Liver (tissue), 9 donors: ENCODE data around the gene NRIP1. TPM values are rescaled to one million over a fixed set of nuclear protein-coding genes. Genes with fewer than 3 reads are reported as not detected.

ENCODE experiments used
- DNase-seq: peaks from one replicate; pipeline ENCODE4 v3.0.0-alpha.2; 2017; ENCODE audit warnings: low spot score
- H3K27ac ChIP-seq, 2 donors: one replicate each; pipeline ENCODE4 v1.7.0; 2013; ENCODE audit warnings: inconsistent platforms in 2 of 2, low read length in 2 of 2, control low read depth in 1 of 2, low read depth in 1 of 2, mild to moderate bottlenecking in 1 of 2
- H3K27me3 ChIP-seq, 4 donors: one replicate each; pipeline versions ENCODE4 v1.6.1 to v1.7.0; 2013; ENCODE audit warnings: low read length in 3 of 4, inconsistent platforms in 1 of 4, mild to moderate bottlenecking in 1 of 4, moderate library complexity in 1 of 4; ENCODE audit not compliant: control insufficient read depth in 4 of 4, insufficient read depth in 4 of 4
- H3K36me3 ChIP-seq, 4 donors: one replicate each; pipeline versions ENCODE4 v1.6.1 to v1.7.0; 2013; ENCODE audit warnings: low read length in 3 of 4, mild to moderate bottlenecking in 3 of 4, low read depth in 1 of 4, moderate library complexity in 1 of 4; ENCODE audit not compliant: control insufficient read depth in 4 of 4, insufficient read depth in 3 of 4
- H3K4me1 ChIP-seq, 4 donors: one replicate each; pipeline versions ENCODE4 v1.6.1 to v1.7.0; 2013; ENCODE audit warnings: low read length in 3 of 4, mild to moderate bottlenecking in 3 of 4, moderate library complexity in 1 of 4; ENCODE audit not compliant: control insufficient read depth in 4 of 4, insufficient read depth in 4 of 4
- H3K4me3 ChIP-seq, 3 donors: one replicate each; pipeline versions ENCODE4 v1.6.1 to v1.7.0; 2013; ENCODE audit warnings: low read length in 3 of 3, control low read depth in 1 of 3, low read depth in 1 of 3, mild to moderate bottlenecking in 1 of 3
- H3K9ac ChIP-seq, 2 donors: one replicate each; pipeline ENCODE4 v1.7.0; 2013; ENCODE audit warnings: low read length in 2 of 2, mild to moderate bottlenecking in 2 of 2, moderate library complexity in 2 of 2, control low read depth in 1 of 2, low read depth in 1 of 2
- H3K9me3 ChIP-seq, 4 donors: one replicate each; pipeline versions ENCODE4 v1.6.1 to v1.7.0; 2013; ENCODE audit warnings: low read length in 3 of 4; ENCODE audit not compliant: control insufficient read depth in 4 of 4
- ATF3 ChIP-seq: IDR thresholded peaks from 2 replicates; pipeline ENCODE4 v1.6.1; 2016; ENCODE audit warnings: antibody characterized with exemption
- CTCF ChIP-seq: fragments of 150-350 bp; IDR thresholded peaks from 2 replicates; pipeline ENCODE4 v1.5.1; 2017; ENCODE audit warnings: improper control_type of control experiment, low read depth, low read length; ENCODE audit not compliant: missing input control
- EGR1 ChIP-seq, 2 donors: IDR thresholded peaks; 2 replicates each; pipeline ENCODE4 v1.6.1; 2016 to 2018; ENCODE audit warnings: antibody characterized with exemption in 2 of 2, low read depth in 2 of 2
- FOXA1 ChIP-seq: IDR thresholded peaks from 2 replicates; pipeline ENCODE4 v1.6.1; 2016; ENCODE audit warnings: antibody characterized with exemption
- FOXA2 ChIP-seq: IDR thresholded peaks from 2 replicates; pipeline ENCODE4 v1.6.1; 2016; ENCODE audit warnings: antibody characterized with exemption
- GABPA ChIP-seq, 2 donors: IDR thresholded peaks in 1 of 2; conservative IDR thresholded peaks in 1 of 2; 2 replicates each; pipeline ENCODE4 v1.6.1; 2016; ENCODE audit warnings: antibody characterized with exemption in 2 of 2, mild to moderate bottlenecking in 1 of 2, moderate library complexity in 1 of 2
- HNF4A ChIP-seq, 2 donors: conservative IDR thresholded peaks; 2 replicates each; pipeline ENCODE4 v1.6.1; 2016; ENCODE audit warnings: antibody characterized with exemption in 2 of 2, mild to moderate bottlenecking in 2 of 2
- HNF4G ChIP-seq: IDR thresholded peaks from 2 replicates; pipeline ENCODE4 v1.6.1; 2016; ENCODE audit warnings: antibody characterized with exemption
- JUND ChIP-seq, 2 donors: IDR thresholded peaks; 2 replicates each; pipeline ENCODE4 v1.6.1; 2016; ENCODE audit warnings: antibody characterized with exemption in 2 of 2
- NR2F2 ChIP-seq: IDR thresholded peaks from 2 replicates; pipeline ENCODE4 v1.6.1; 2016; ENCODE audit warnings: antibody characterized with exemption
- RAD21 ChIP-seq, 2 donors: IDR thresholded peaks; 2 replicates each; pipeline ENCODE4 v1.6.1; 2016; ENCODE audit warnings: antibody characterized with exemption in 2 of 2, mild to moderate bottlenecking in 2 of 2
- REST ChIP-seq: IDR thresholded peaks from 2 replicates; pipeline ENCODE4 v1.6.1; 2016; ENCODE audit warnings: antibody characterized with exemption, mild to moderate bottlenecking
- RXRA ChIP-seq, 2 donors: IDR thresholded peaks; 2 replicates each; pipeline ENCODE4 v1.6.1; 2017 to 2018; ENCODE audit warnings: antibody characterized with exemption in 2 of 2, mild to moderate bottlenecking in 1 of 2
- TAF1 ChIP-seq: conservative IDR thresholded peaks from 2 replicates; pipeline ENCODE4 v1.6.1; 2016; ENCODE audit warnings: antibody characterized with exemption, mild to moderate bottlenecking
- YY1 ChIP-seq: IDR thresholded peaks from 2 replicates; pipeline ENCODE4 v1.6.1; 2016; ENCODE audit warnings: antibody characterized with exemption, mild to moderate bottlenecking
- ZBTB33 ChIP-seq: IDR thresholded peaks from 2 replicates; pipeline ENCODE4 v1.6.1; 2016; ENCODE audit warnings: antibody characterized with exemption
- WGBS: extraction: QIAGEN DNeasy Blood & Tissue Kit; methylation state at CpG from one replicate; pipeline ENCODE4 v1.1.7; 2013; 5-methylcytosine and 5-hydroxymethylcytosine counted together
- polyA plus RNA-seq, 2 donors: library from polyadenylated mRNA; stranded (reverse) in 1 of 2; unstranded in 1 of 2; fragments of 200-250 nt in 1 of 2; fragments of >200 nt in 1 of 2; fragmentation: Nextera tagmentation in 1 of 2; extraction: Ambion mirVana in 1 of 2; gene quantifications; one replicate each; pipeline versions ENCODE4 v1.2.1 to v1.2.3, GENCODE V29; 2013 to 2015
- total RNA-seq, 2 donors: library from RNA; depleted of rRNA; stranded (reverse); fragments of >200 nt; gene quantifications; one replicate each; pipeline ENCODE4 v1.2.3, GENCODE V29; 2014
- donor health status: healthy.
- donor health status: healthy.
- donor health status: healthy.
- donor health status: healthy.
- donor health status: healthy.

The NRIP1 gene
- total and polyA plus RNA-seq, 4 donors = 3.8 to 28.4 (median 12.6) TPM

- H3K36me3 ChIP-seq = no peaks in the 10 kb centered on the region
- no peaks in the 10 kb centered on the region for H3K27me3 ChIP-seq
- no peaks in the 10 kb centered on the region for H3K9me3 ChIP-seq
- 90% methylated on average over 10 of the region's 10 CpGs for WGBS
- peaks cover 0 to 2% (median 0%) of the 10 kb centered on the region in 4 donors for H3K4me1 ChIP-seq
- no peak overlapping the region for H3K4me3 ChIP-seq
- DNase-seq = no peak
- no peak overlapping the region for H3K9ac ChIP-seq
- no peak for TF ChIP-seq FOXA1
- no peak for TF ChIP-seq YY1
- no peak for TF ChIP-seq CTCF
- TF ChIP-seq NR2F2 = no peak
- H3K27ac ChIP-seq = no peak overlapping the region
These were observed 14.5 kb upstream of the NRIP1 start for GRCh38 chr21:15079269-15079668.

GRCh38 chr21:15078180-15078579 is 13.4 kb upstream of the NRIP1 start:
- Histone ChIP-seq H3K27ac (no peak overlapping the region), H3K27me3 (no peaks in the 10 kb centered on the region), H3K9ac (no peak overlapping the region), H3K9me3 (no peaks in the 10 kb centered on the region), H3K4me3 (no peak overlapping the region), H3K4me1 (peaks cover 0 to 2% (median 0%) of the 10 kb centered on the region in 4 donors), H3K36me3 (no peaks in the 10 kb centered on the region)
- TF ChIP-seq HNF4A (conservative IDR thresholded peaks at IDR 0.05) (no peak), HNF4G (no peak), EGR1 (IDR thresholded peaks at IDR 0.05; ENCODE audit: low read depth in 2 of 2) (no peak), RXRA (IDR thresholded peaks at IDR 0.05) (no peak), FOXA2 (no peak), YY1 (no peak), TAF1 (no peak), JUND (IDR thresholded peaks at IDR 0.05) (no peak), FOXA1 (no peak), NR2F2 (no peak), GABPA (IDR thresholded peaks at IDR 0.05 in 1 of 2, conservative IDR thresholded peaks at IDR 0.05 in 1 of 2) (no peak), ATF3 (no peak)
- WGBS = 67% methylated on average over 2 of the region's 2 CpGs
- no peak for DNase-seq

- Histone ChIP-seq H3K27me3 (no peaks in the 10 kb centered on the region), H3K4me3 (no peak overlapping the region), H3K9me3 (no peaks in the 10 kb centered on the region), H3K4me1 (peaks cover 0 to 2% (median 0%) of the 10 kb centered on the region in 4 donors), H3K27ac (no peak overlapping the region), H3K9ac (no peak overlapping the region), H3K36me3 (no peaks in the 10 kb centered on the region)
- WGBS = 75% methylated on average over 4 of the region's 4 CpGs
- DNase-seq = no peak
- TF ChIP-seq RAD21 (IDR thresholded peaks at IDR 0.05) = no peak
- TF ChIP-seq JUND (IDR thresholded peaks at IDR 0.05) = no peak
- TF ChIP-seq REST = no peak
- no peak for TF ChIP-seq FOXA2
- TF ChIP-seq TAF1 = no peak
- no peak for TF ChIP-seq ATF3
- TF ChIP-seq YY1 = no peak
- no peak for TF ChIP-seq CTCF
- no peak for TF ChIP-seq FOXA1
- TF ChIP-seq ZBTB33 = no peak
- no peak for TF ChIP-seq NR2F2
- TF ChIP-seq HNF4G = no peak
- TF ChIP-seq GABPA (IDR thresholded peaks at IDR 0.05 in 1 of 2, conservative IDR thresholded peaks at IDR 0.05 in 1 of 2) = no peak
These were observed 12.8 kb upstream of the NRIP1 start for GRCh38 chr21:15077529-15078145.
